Pancreas (tissue), 10 donors: ENCODE data around the gene PHF21B. TPM values are rescaled to one million over a fixed set of nuclear protein-coding genes. Genes with fewer than 3 reads are reported as not detected.

Experiments
- ATAC-seq, 4 donors: fragments of 200-7000 bp; cut with Tn5 transposase; one replicate each; pipeline versions ENCODE4 v1.8.0 to v1.9.1; 2020; ENCODE audit warnings: mild to moderate bottlenecking in 4 of 4, moderate library complexity in 4 of 4
- DNase-seq, 6 donors: peaks; one replicate each; pipeline ENCODE4 v3.0.0-alpha.2; 2020
- FAIRE-seq: peaks from 2 replicates; lab custom pipeline; 2012; peaks lifted over from hg19 to GRCh38; lab: Jason Lieb, UNC
- H3K27ac ChIP-seq, 4 donors: fragments of 200-600 bp; sonication (generic); 1 replicate in 3 of 4; 2 replicates in 1 of 4; pipeline versions ENCODE4 v1.5.0 to v1.8.0; 2020
- H3K27me3 ChIP-seq, 4 donors: fragments of 200-600 bp; one replicate each; pipeline ENCODE4 v1.8.0; 2021
- H3K36me3 ChIP-seq, 3 donors: fragments of 200-600 bp; sonication (generic) in 1 of 3; one replicate each; pipeline versions ENCODE4 v1.5.0 to v1.8.0; 2020 to 2021
- H3K4me1 ChIP-seq, 3 donors: fragments of 200-600 bp; one replicate each; pipeline ENCODE4 v1.8.0; 2021
- H3K4me3 ChIP-seq, 4 donors: fragments of 200-600 bp; sonication (generic) in 2 of 4; one replicate each; pipeline versions ENCODE4 v1.5.0 to v1.8.0; 2020 to 2021
- H3K9me3 ChIP-seq, 4 donors: fragments of 200-600 bp; one replicate each; pipeline ENCODE4 v1.8.0; 2021
- WGBS, 2 donors: extraction: QIAGEN DNeasy Blood & Tissue Kit; methylation state at CpG; one replicate each; pipeline ENCODE4 v1.1.7; 2013; 5-methylcytosine and 5-hydroxymethylcytosine counted together
- intact Hi-C, 3 donors: fragments of 100-400 bp; cut with DNase I; formaldehyde crosslinking; loops; one replicate each; pipeline versions ENCODE4 v1.11.1 to v1.14.2; 2022
- polyA plus RNA-seq, 2 donors: library from polyadenylated mRNA; stranded (reverse); fragments of 200-250 nt; gene quantifications; one replicate each; pipeline ENCODE4 v1.2.3, GENCODE V29; 2013
- total RNA-seq, 6 donors: library from RNA; stranded (reverse); fragmentation: NEBNext Ultra II Directional in 4 of 6; extraction: Animal tissue kit (Norgen Biotek cat#: 25700) in 4 of 6; gene quantifications; one replicate each; pipeline versions ENCODE4 v1.2.1 to v1.2.4, GENCODE V29; 2021 to 2023
- TF ChIP-seq, protein P1 (sequence below), 4 donors: fragments of 200-600 bp; sonication (generic) in 3 of 4; IDR thresholded peaks; one replicate each; pipeline versions ENCODE4 v1.5.0 to v1.8.0; 2021; ENCODE audit warnings: antibody characterized with exemption in 4 of 4
- donor health status: healthy with polysubstance abuse.
- donor health status: DM: no; HTN: no; CAD: no; lungs with moderate emphysema.
- donor health status: DM: no; HTN: no; CAD: no.
- donor health status: control.
- donor health status: control.
- donor health status: Bipolar disorder and iron deficiency.
- donor health status: DM: yes; HTN: yes; CAD: no.
- donor health status: DM: no; HTN: no; CAD: no.
- donor health status: DM: no; HTN: no; CAD: no.
- donor health status: DM: yes; HTN: yes; CAD: no.

PHF21B gene
- total and polyA plus RNA-seq, 8 donors, result 0.34 to 2.9 (median 0.57) TPM; not detected in 1

GRCh38 chr22:44995715-44996114 is 14.1 kb downstream of the PHF21B start:
- no peaks in the 10 kb centered on the region for H3K9me3 ChIP-seq
- intact Hi-C loops, result no loop called here
- H3K4me1 ChIP-seq, result no peaks in the 10 kb centered on the region
- no peaks in the 10 kb centered on the region for H3K27me3 ChIP-seq
- no peak overlapping the region for H3K4me3 ChIP-seq
- no peaks in the 10 kb centered on the region for H3K36me3 ChIP-seq
- DNase-seq (no peak), ATAC-seq (no peak), FAIRE-seq (no peak)
- 50 to 60% methylated on average over 12 to 14 of the region's 14 CpGs for WGBS, 2 donors
- no peak overlapping the region for H3K27ac ChIP-seq
- TF ChIP-seq, protein P1, sequence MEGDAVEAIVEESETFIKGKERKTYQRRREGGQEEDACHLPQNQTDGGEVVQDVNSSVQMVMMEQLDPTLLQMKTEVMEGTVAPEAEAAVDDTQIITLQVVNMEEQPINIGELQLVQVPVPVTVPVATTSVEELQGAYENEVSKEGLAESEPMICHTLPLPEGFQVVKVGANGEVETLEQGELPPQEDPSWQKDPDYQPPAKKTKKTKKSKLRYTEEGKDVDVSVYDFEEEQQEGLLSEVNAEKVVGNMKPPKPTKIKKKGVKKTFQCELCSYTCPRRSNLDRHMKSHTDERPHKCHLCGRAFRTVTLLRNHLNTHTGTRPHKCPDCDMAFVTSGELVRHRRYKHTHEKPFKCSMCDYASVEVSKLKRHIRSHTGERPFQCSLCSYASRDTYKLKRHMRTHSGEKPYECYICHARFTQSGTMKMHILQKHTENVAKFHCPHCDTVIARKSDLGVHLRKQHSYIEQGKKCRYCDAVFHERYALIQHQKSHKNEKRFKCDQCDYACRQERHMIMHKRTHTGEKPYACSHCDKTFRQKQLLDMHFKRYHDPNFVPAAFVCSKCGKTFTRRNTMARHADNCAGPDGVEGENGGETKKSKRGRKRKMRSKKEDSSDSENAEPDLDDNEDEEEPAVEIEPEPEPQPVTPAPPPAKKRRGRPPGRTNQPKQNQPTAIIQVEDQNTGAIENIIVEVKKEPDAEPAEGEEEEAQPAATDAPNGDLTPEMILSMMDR (IDR thresholded peaks at IDR 0.05), result no peak

DNA sequence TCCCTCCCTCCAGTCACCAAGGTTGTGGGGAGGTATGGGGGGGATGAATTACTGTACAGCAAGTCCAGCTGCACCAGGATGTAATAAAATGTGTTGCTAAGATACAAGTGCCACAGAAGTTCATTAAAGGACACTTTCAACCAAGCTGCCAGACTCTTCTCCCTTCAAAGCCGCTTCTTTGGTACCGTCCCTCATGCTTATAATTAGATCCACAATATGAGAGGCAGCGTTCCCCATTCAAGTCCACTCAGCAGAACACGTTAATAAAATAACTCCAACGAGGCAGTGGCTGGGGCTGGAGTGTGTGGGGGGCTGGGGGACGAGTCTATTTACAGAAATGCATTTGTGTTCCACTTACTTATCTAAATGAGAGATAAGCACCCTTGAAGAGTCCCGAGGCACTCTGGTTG is 14.7 kb downstream of the PHF21B start:
- 11 to 12% methylated on average over 7 of the region's 7 CpGs for WGBS, 2 donors
- no peak for ATAC-seq
- no peaks in the 10 kb centered on the region for H3K9me3 ChIP-seq

DNA sequence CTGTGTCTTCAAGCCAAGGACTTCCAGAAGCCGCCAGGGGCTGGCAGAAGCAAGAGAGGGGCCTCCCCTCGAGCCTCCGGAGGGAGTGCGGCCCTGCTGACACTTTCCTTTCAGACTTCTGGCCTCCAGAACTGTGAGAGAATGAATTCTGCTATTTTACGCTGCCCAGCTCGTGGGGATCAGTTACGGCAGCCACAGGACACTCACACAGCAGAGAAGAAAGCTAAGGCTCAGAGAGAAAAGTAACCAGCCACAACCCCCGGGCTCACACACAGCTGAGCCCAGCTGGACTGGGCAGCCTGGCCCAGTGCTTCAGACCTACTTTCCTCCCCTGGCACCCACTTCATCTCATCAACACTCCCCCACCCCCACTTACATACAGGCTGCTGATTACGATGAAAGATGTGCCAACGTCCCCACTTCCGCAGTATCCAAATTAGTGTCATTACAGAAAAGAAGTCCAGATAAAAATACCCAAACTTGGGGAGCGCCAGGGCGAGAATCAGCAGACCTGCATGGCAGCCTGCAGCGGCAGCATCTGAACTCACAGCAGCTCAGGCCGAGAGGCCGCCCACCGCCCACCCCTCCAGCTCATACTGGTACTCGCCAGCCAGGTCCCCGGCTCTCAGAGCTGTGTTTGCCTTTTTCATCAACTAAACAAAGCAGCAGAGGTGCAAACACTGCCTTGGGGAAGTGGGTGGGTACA is 15.3 kb downstream of the PHF21B start:
- H3K4me1 ChIP-seq, result no peaks in the 10 kb centered on the region
- intact Hi-C loops, result no loop called here
- ATAC-seq, result peak in 1 of 4 donors; percentile 15
- WGBS, 2 donors, result 49 to 63% methylated on average over 19 of the region's 19 CpGs
- TF ChIP-seq, protein P1 (IDR thresholded peaks at IDR 0.05), result no peak
- no peak overlapping the region for H3K4me3 ChIP-seq
- no peak for FAIRE-seq
- no peaks in the 10 kb centered on the region for H3K9me3 ChIP-seq
- DNase-seq, result no peak
- no peak overlapping the region for H3K27ac ChIP-seq
- no peaks in the 10 kb centered on the region for H3K36me3 ChIP-seq
- H3K27me3 ChIP-seq, result no peaks in the 10 kb centered on the region

More for the DNA sequence above, 14.7 kb downstream of the PHF21B start:
- TF ChIP-seq, protein P1 (IDR thresholded peaks at IDR 0.05), result no peak
- Histone ChIP-seq H3K4me1 (no peaks in the 10 kb centered on the region), H3K36me3 (no peaks in the 10 kb centered on the region), H3K4me3 (no peak overlapping the region), H3K27me3 (no peaks in the 10 kb centered on the region), H3K27ac (no peak overlapping the region)
- intact Hi-C loops, result no loop called here
- DNase-seq (no peak), FAIRE-seq (no peak)

- intact Hi-C loops, result no loop called here
- Histone ChIP-seq H3K36me3 (no peaks in the 10 kb centered on the region), H3K4me3 (no peak overlapping the region), H3K9me3 (no peaks in the 10 kb centered on the region), H3K27me3 (no peaks in the 10 kb centered on the region), H3K27ac (no peak overlapping the region), H3K4me1 (no peaks in the 10 kb centered on the region)
- TF ChIP-seq, protein P1 (IDR thresholded peaks at IDR 0.05), result no peak
- 69 to 80% methylated on average over 13 of the region's 13 CpGs for WGBS, 2 donors
- DNase-seq (no peak), ATAC-seq (no peak), FAIRE-seq (no peak)
These were observed 17.6 kb downstream of the PHF21B start for GRCh38 chr22:44992166-44992565.

DNA sequence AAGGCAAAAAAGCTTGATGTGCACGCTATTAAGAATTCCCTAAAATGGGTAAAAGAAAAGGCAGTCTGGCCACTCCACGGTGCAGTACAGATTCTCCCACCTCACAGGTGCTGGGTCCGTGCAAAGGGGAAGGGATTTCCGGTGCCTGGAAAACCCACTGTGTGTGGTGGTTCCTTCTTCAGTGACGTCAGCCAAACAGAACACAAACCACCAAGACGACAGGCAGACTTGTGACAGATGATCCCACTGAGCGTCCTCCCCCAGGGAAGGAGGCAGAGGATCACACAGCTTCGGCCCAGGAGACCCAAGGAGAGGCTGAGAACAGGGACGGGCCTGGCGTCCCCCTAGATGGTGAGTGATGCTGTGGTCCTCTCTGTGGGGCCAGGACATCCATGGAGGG is 18.6 kb downstream of the PHF21B start:
- Histone ChIP-seq H3K27ac (no peak overlapping the region), H3K4me3 (no peak overlapping the region), H3K9me3 (no peaks in the 10 kb centered on the region), H3K4me1 (no peaks in the 10 kb centered on the region), H3K27me3 (no peaks in the 10 kb centered on the region), H3K36me3 (no peaks in the 10 kb centered on the region)
- DNase-seq (no peak), ATAC-seq (no peak), FAIRE-seq (no peak)
- TF ChIP-seq, protein P1 (IDR thresholded peaks at IDR 0.05), result no peak
- intact Hi-C loops, result no loop called here
- 48 to 67% methylated on average over 10 of the region's 10 CpGs for WGBS, 2 donors
